Stromal cell of bone marrow (primary cell): Measurements from ENCODE around the gene EXOC4.
"Not testable (repeated sequence)": the region's sequence is repeated elsewhere in the genome, so short reads cannot be mapped to it uniquely, and the experiment has no call there.

ENCODE experiments used
- DNase-seq: peaks from one replicate; pipeline ENCODE4 v3.0.0-alpha.2; 2012; ENCODE audit warnings: low read depth

Gene EXOC4

GRCh38 chr7:133252858-133253518 lies at the start of gene EXOC4:
TSS of gene EXOC4 (plus strand) at chr7:133253078.
- peak; percentile 98 for DNase-seq

GRCh38 chr7:133203490-133203889 lies 49.4 kb upstream of the EXOC4 start:
- DNase-seq, result no peak

- DNase-seq, result no peak
Measured at GRCh38 chr7:133207687-133208086, 45.2 kb upstream of the EXOC4 start.

- DNase-seq, result not testable (repeated sequence)
Measured at GRCh38 chr7:133210817-133211216, 42.1 kb upstream of the EXOC4 start.

GRCh38 chr7:133213772-133214171 lies 39.1 kb upstream of the EXOC4 start:
- not testable (repeated sequence) for DNase-seq

- DNase-seq, result no peak
Measured at GRCh38 chr7:133217773-133218172, 35.1 kb upstream of the EXOC4 start.

- DNase-seq, result peak; percentile 38
Measured at GRCh38 chr7:133230591-133231194, 22.2 kb upstream of the EXOC4 start.

GRCh38 chr7:133233142-133233541 lies 19.7 kb upstream of the EXOC4 start:
- no peak for DNase-seq

- peak; percentile 13 for DNase-seq
Measured at GRCh38 chr7:133234961-133235875, 17.7 kb upstream of the EXOC4 start.

- no peak for DNase-seq
Measured at GRCh38 chr7:133237545-133237944, 15.3 kb upstream of the EXOC4 start.

- DNase-seq, result no peak
Measured at GRCh38 chr7:133240302-133240701, 12.6 kb upstream of the EXOC4 start.

GRCh38 chr7:133246558-133246957 lies 6.3 kb upstream of the EXOC4 start:
- DNase-seq, result no peak

GRCh38 chr7:133248901-133249300 lies 4.0 kb upstream of the EXOC4 start:
- no peak for DNase-seq

GRCh38 chr7:133252506-133252857 lies 396 bp upstream of the EXOC4 start:
- DNase-seq, result no peak

- DNase-seq, result no peak
Measured at GRCh38 chr7:133253519-133253875, 619 bp downstream of the EXOC4 start.

- no peak for DNase-seq
Measured at GRCh38 chr7:133255486-133255885, 2.6 kb downstream of the EXOC4 start.

- no peak for DNase-seq
Measured at GRCh38 chr7:133258174-133258573, 5.3 kb downstream of the EXOC4 start.

GRCh38 chr7:133265821-133266220 lies 12.9 kb downstream of the EXOC4 start:
- no peak for DNase-seq

- DNase-seq, result no peak
Measured at GRCh38 chr7:133268355-133268754, 15.5 kb downstream of the EXOC4 start.

- no peak for DNase-seq
Measured at GRCh38 chr7:133272336-133272735, 19.5 kb downstream of the EXOC4 start.

- no peak for DNase-seq
Measured at GRCh38 chr7:133273227-133273626, 20.3 kb downstream of the EXOC4 start.

- no peak for DNase-seq
Measured at GRCh38 chr7:133274265-133274664, 21.4 kb downstream of the EXOC4 start.

- no peak for DNase-seq
Measured at GRCh38 chr7:133275008-133275407, 22.1 kb downstream of the EXOC4 start.
